Mucosa of stomach (tissue), 1 donor: ENCODE measurements around the gene RAD51B.
"Not testable (repeated sequence)": the region's sequence is repeated elsewhere in the genome, so short reads cannot be mapped to it uniquely, and the experiment has no call there.

Source experiments
- H3K27me3 ChIP-seq: one replicate; pipeline ENCODE4 v1.7.0; 2013; ENCODE audit warnings: mild to moderate bottlenecking, low read length; ENCODE audit not compliant: control insufficient read depth, insufficient read depth
- H3K36me3 ChIP-seq: one replicate; pipeline ENCODE4 v1.7.0; 2013; ENCODE audit warnings: low read length; ENCODE audit not compliant: control insufficient read depth, insufficient read depth
- H3K4me1 ChIP-seq: one replicate; pipeline ENCODE4 v1.7.0; 2013; ENCODE audit warnings: mild to moderate bottlenecking, low read length; ENCODE audit not compliant: control insufficient read depth, insufficient read depth
- H3K4me3 ChIP-seq: one replicate; pipeline ENCODE4 v1.7.0; 2013; ENCODE audit warnings: low read length
- H3K9ac ChIP-seq: one replicate; pipeline ENCODE4 v1.7.0; 2013; ENCODE audit warnings: mild to moderate bottlenecking, low read length, moderate library complexity
- H3K9me3 ChIP-seq: one replicate; pipeline ENCODE4 v1.7.0; 2013; ENCODE audit warnings: mild to moderate bottlenecking, low read length, moderate library complexity; ENCODE audit not compliant: control insufficient read depth
- donor health status: Pancreatic carcinoma.

Gene RAD51B

DNA sequence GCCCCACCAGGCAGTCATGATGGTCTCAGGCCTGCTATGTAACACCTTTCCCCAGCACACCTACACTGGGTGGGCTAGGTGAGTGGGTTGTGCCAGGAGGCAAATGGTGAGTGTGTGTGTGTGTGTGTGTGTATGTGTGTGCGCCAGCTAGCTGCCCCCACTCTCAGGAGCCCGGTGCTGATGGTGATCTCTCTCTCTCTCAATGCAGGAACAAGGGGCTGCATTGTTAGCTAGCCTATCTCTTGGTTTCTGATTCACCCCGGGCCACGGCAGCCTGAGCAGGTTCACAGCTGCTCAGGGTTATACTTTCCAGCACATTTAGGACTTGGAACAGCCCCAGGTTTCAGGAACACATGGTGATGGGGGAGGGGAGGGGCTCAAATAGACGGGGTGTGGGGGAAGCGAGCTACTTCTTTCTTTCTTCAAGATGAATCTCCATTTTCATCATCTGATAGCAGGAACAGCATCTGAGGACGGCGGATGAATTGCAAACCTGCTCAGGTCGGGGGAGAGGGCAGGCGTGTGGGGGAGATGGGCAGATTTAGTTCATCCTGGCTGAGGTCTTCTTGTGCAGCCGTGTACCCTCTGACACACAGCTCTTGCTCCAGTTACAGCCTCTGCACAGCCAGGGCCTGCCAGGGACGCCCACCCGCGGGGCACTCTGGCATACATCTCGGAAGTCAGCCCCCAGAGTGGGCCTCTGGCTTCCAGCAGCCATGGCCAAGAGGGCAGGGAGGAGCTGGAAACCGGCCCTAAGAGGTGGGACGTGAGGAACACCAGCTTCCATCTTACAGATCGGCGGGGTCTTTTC lies 835.6 kb downstream of the RAD51B start:
- H3K27me3 ChIP-seq = no peaks in the 10 kb centered on the region
- H3K36me3 ChIP-seq = no peaks in the 10 kb centered on the region
- H3K9me3 ChIP-seq = no peaks in the 10 kb centered on the region
- no peak overlapping the region for H3K4me3 ChIP-seq
- peak overlapping the region; percentile 13 for H3K9ac ChIP-seq
- H3K4me1 ChIP-seq = peaks cover 26% of the 10 kb centered on the region

DNA sequence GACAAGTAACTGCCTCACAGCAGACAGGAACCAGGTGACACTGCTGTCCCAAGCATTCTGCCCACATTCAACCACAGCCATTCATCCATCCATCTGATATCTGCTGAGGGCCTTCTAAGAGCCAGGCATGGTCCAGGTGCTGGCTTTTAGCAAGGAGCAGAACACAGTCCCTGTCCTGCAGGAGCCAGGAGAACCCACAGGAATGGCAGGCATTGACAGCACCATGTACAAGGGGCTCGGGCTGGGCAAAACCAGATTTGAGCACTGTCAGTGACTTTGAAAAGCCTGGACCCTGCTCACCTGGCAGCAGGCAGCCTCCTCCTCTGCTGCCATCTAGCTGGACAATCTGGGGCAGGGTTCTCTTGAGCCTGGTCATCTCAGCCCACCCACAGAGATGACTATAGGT lies 836.3 kb downstream of the RAD51B start:
- H3K4me3 ChIP-seq = no peak overlapping the region
- no peaks in the 10 kb centered on the region for H3K27me3 ChIP-seq
- no peak overlapping the region for H3K9ac ChIP-seq
- H3K9me3 ChIP-seq = no peaks in the 10 kb centered on the region
- H3K4me1 ChIP-seq = peaks cover 26% of the 10 kb centered on the region
- no peaks in the 10 kb centered on the region for H3K36me3 ChIP-seq

DNA sequence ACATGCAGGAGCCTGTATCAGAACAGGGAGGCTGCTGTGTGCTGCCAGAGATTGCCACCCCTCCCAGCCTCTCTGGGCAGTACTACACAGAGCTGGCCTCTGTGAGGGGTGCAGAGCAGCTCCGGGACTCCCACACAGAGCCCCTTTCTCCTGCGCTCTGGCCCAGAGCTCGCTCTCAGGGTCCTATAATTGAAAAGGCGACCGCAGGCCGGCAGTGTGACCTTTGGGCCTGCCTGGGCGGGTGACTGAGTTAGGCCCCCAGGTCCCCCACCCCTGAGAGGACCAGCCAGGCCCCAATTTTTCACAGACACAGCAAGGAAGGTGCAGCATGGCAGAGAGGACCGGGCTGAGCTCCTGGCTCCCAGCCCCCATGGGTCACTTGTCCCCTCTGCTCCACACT lies 836.9 kb downstream of the RAD51B start:
- Histone ChIP-seq H3K4me3 (no peak overlapping the region), H3K9me3 (no peaks in the 10 kb centered on the region), H3K36me3 (no peaks in the 10 kb centered on the region), H3K27me3 (no peaks in the 10 kb centered on the region), H3K4me1 (peaks cover 26% of the 10 kb centered on the region), H3K9ac (no peak overlapping the region)

DNA sequence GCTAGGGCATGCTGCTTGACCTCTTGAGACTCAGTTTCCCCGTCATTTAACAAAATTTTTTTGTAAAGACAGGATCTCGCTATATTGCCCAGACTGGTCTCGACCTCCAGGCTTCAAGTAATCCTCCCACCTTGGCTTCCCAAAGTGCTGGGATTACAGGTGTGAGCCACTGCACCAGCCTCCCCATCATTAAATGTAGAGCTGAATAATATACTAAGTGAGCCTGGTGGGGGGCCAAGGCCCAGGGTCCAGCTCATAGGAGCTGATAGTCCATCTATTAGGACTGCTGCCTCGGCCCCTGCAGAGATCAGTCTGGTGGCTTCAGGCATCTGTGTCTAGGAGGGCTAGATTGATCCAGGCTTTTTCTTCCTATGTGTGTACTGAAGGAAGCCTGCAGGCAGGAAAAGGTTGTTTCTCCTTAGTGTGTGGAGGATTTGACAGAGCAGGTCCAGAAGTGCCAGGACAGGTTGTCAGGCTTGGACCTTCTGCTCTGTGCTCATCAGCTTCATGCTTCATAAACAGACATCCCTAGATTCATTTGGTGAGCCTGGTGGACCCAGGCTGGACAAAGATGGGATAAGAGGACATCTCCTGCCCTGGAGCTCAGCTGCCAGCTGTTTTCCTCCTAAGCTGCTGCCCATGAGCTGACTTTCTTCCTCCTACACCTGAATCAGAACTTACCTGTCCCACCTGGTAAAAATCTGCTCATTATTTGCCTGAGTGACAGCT lies 837.9 kb downstream of the RAD51B start:
- no peaks in the 10 kb centered on the region for H3K27me3 ChIP-seq
- H3K9me3 ChIP-seq = no peaks in the 10 kb centered on the region
- no peaks in the 10 kb centered on the region for H3K36me3 ChIP-seq
- H3K9ac ChIP-seq = no peak overlapping the region
- H3K4me1 ChIP-seq = peaks cover 16% of the 10 kb centered on the region
- H3K4me3 ChIP-seq = no peak overlapping the region

DNA sequence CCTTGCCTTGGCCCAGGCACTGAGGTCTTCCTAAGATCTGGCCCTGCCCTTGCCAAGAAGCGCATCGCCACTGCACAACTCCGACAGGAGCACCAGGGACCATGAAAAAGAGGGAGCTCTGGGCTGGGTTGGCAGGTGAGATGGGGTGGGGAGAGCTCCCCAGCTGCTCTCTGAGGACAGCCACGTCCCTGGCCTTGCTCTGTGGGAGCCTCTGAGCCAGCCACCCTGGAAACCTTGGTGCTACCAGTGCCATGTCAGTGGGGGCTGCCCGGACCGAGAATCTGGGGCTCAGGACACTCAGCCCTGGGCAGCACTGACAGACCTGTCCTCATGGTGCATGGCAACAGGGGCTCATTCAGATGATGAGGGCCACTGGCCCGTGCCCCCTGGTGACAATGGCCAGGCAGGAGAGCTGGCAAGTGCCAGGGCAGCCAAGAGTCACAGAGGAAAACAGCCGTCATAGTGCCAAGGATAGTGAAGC lies 838.5 kb downstream of the RAD51B start:
- Histone ChIP-seq H3K4me3 (no peak overlapping the region), H3K4me1 (peaks cover 16% of the 10 kb centered on the region), H3K9ac (no peak overlapping the region), H3K27me3 (no peaks in the 10 kb centered on the region), H3K9me3 (no peaks in the 10 kb centered on the region), H3K36me3 (no peaks in the 10 kb centered on the region)

GRCh38 chr14:68658943-68659931 lies 839.7 kb downstream of the RAD51B start:
- Histone ChIP-seq H3K36me3 (no peaks in the 10 kb centered on the region), H3K27me3 (no peaks in the 10 kb centered on the region), H3K9me3 (no peaks in the 10 kb centered on the region), H3K9ac (no peak overlapping the region), H3K4me3 (no peak overlapping the region), H3K4me1 (peaks cover 15% of the 10 kb centered on the region)

DNA sequence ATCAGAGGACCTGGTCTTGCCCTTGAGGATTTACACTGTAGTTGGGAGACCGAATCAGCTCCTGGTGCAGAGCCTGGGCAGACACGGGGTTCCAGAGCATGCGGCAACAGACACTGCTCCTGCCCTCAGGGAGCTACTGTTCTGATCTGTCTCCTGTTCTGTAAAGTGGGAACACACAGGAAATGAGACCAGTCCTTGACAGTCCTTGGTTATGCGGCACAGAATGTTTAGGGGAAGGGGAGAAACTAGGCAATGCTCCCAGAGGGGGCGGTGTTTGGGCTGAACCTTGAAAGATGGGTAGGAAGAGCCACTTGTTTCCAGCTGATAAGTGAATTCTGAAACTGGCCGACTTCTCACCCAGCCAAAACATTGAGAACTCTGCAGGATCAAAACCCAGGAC lies 840.9 kb downstream of the RAD51B start:
- Histone ChIP-seq H3K4me1 (peaks cover 7% of the 10 kb centered on the region), H3K27me3 (no peaks in the 10 kb centered on the region), H3K36me3 (no peaks in the 10 kb centered on the region), H3K9me3 (no peaks in the 10 kb centered on the region), H3K4me3 (no peak overlapping the region), H3K9ac (no peak overlapping the region)

GRCh38 chr14:68661226-68662225 lies 841.9 kb downstream of the RAD51B start:
- Histone ChIP-seq H3K9ac (no peak overlapping the region), H3K27me3 (no peaks in the 10 kb centered on the region), H3K4me1 (no peaks in the 10 kb centered on the region), H3K9me3 (no peaks in the 10 kb centered on the region), H3K36me3 (no peaks in the 10 kb centered on the region), H3K4me3 (no peak overlapping the region)

GRCh38 chr14:68662392-68662791 lies 842.8 kb downstream of the RAD51B start:
- H3K9ac ChIP-seq = no peak overlapping the region
- H3K27me3 ChIP-seq = no peaks in the 10 kb centered on the region
- peaks cover 8% of the 10 kb centered on the region for H3K4me1 ChIP-seq
- H3K4me3 ChIP-seq = no peak overlapping the region
- H3K9me3 ChIP-seq = no peaks in the 10 kb centered on the region
- no peaks in the 10 kb centered on the region for H3K36me3 ChIP-seq

GRCh38 chr14:68662826-68663225 lies 843.2 kb downstream of the RAD51B start:
- H3K27me3 ChIP-seq, H3K9me3 ChIP-seq, H3K36me3 ChIP-seq, H3K4me3 ChIP-seq, H3K9ac ChIP-seq: not testable (repeated sequence)
- peaks cover 13% of the 10 kb centered on the region for H3K4me1 ChIP-seq
